Endothelial cell of umbilical vein (primary cell): Measurements from ENCODE around the gene MOCOS. TPM values are rescaled to one million over a fixed set of nuclear protein-coding genes. Genes with fewer than 3 reads are reported as not detected.

ENCODE experiments used
- BruUV-seq: library from RNA; stranded (reverse); fragments of 400-500 nt; replicated peaks from 2 replicates; lab custom pipeline; 2021; lab: Mats Ljungman, UMichigan
- CTCF ChIA-PET: fragments of 300-600, 350-600 bp; sonication (Branson Sonifier 250); formaldehyde crosslinking; loops from one replicate; lab custom pipeline; 2021; ENCODE audit warnings: antibody characterized with exemption, inconsistent platforms; lab: Charles Lee
- POLR2A ChIA-PET: fragments of 300-600, 350-600 bp; sonication (Branson Sonifier 250); formaldehyde crosslinking; loops from one replicate; lab custom pipeline; 2021; ENCODE audit warnings: antibody characterized with exemption, inconsistent platforms; lab: Charles Lee
- DNase-seq: peaks from one replicate; pipeline ENCODE4 v3.0.0-alpha.2; 2011; ENCODE audit warnings: low read depth, low spot score
- FAIRE-seq: peaks from 2 replicates; lab custom pipeline; 2011; peaks lifted over from hg19 to GRCh38; lab: Jason Lieb, UNC
- H2AFZ ChIP-seq: 2 replicates; pipeline ENCODE4 v1.6.0; 2012; ENCODE audit warnings: low read depth, low read length, control low read depth, inconsistent platforms
- H3K27ac ChIP-seq: 2 replicates; pipeline ENCODE4 v1.5.1; 2011; ENCODE audit warnings: low read depth, mild to moderate bottlenecking, control low read depth, low read length, moderate library complexity; ENCODE audit not compliant: insufficient read depth
- H3K27me3 ChIP-seq, 2 experiments: 2 replicates each; pipeline versions ENCODE4 v1.6.0 to v1.6.1; 2011; ENCODE audit warnings: low read length in 2 of 2, mixed read lengths in 1 of 2; ENCODE audit not compliant: control insufficient read depth in 2 of 2, insufficient read depth in 2 of 2
- H3K36me3 ChIP-seq, 2 experiments: 2 replicates in 1 of 2; 3 replicates in 1 of 2; pipeline ENCODE4 v1.5.1; 2011; ENCODE audit warnings: low read length in 2 of 2, mild to moderate bottlenecking in 1 of 2, moderate library complexity in 1 of 2; ENCODE audit not compliant: control insufficient read depth in 2 of 2, insufficient read depth in 2 of 2; ENCODE audit errors: extremely low read depth in 1 of 2
- H3K4me1 ChIP-seq: 3 replicates; pipeline ENCODE4 v1.5.1; 2011; ENCODE audit warnings: mild to moderate bottlenecking, low read length; ENCODE audit not compliant: control insufficient read depth, insufficient read depth; ENCODE audit errors: extremely low read depth
- H3K4me2 ChIP-seq: 2 replicates; pipeline ENCODE4 v1.6.1; 2011; ENCODE audit warnings: low read length, control low read depth, mixed read lengths; ENCODE audit not compliant: insufficient read depth
- H3K4me3 ChIP-seq, 3 experiments: fragments of 200-600 bp in 1 of 3; sonication (generic), shearing (Covaris generic) in 1 of 3; replicated peaks in 1 of 3; 2 replicates each; pipeline ENCODE4 v1.5.1; 2011 to 2016; ENCODE audit warnings: control low read depth in 3 of 3, low read length in 3 of 3, mild to moderate bottlenecking in 2 of 3, inconsistent platforms in 1 of 3, low read depth in 1 of 3, moderate library complexity in 1 of 3; ENCODE audit not compliant: insufficient read depth in 1 of 3
- H3K79me2 ChIP-seq: 2 replicates; pipeline ENCODE4 v1.6.0; 2012; ENCODE audit warnings: low read length, inconsistent platforms; ENCODE audit not compliant: control insufficient read depth, insufficient read depth
- H3K9ac ChIP-seq: replicated peaks from 2 replicates; pipeline ENCODE3; 2011; ENCODE audit warnings: low read length, control low read depth; ENCODE audit not compliant: insufficient read depth; ENCODE audit errors: extremely low read depth
- H3K9me1 ChIP-seq: replicated peaks from 3 replicates; pipeline ENCODE4 v1.6.0; 2011; ENCODE audit warnings: mild to moderate bottlenecking, low read length; ENCODE audit not compliant: control insufficient read depth, insufficient read depth; ENCODE audit errors: extremely low read depth
- H3K9me3 ChIP-seq: replicated peaks from 2 replicates; pipeline ENCODE4 v1.5.1; 2012; ENCODE audit warnings: low read length, inconsistent platforms; ENCODE audit not compliant: control insufficient read depth, insufficient read depth
- H4K20me1 ChIP-seq: replicated peaks from 2 replicates; pipeline ENCODE3; 2011; ENCODE audit warnings: mild to moderate bottlenecking, low read length; ENCODE audit not compliant: control insufficient read depth, insufficient read depth; ENCODE audit errors: extremely low read depth
- CTCF ChIP-seq, 2 donors: IDR thresholded peaks; 1 replicate in 1 of 2; 2 replicates in 1 of 2; pipeline ENCODE4 v1.5.1; 2011; ENCODE audit warnings: low read length in 2 of 2, mild to moderate bottlenecking in 2 of 2, moderate library complexity in 2 of 2, control low read depth in 1 of 2, inconsistent platforms in 1 of 2, low read depth in 1 of 2; ENCODE audit not compliant: insufficient read depth in 1 of 2; ENCODE audit errors: extremely low read depth in 1 of 2
- EZH2 ChIP-seq: IDR thresholded peaks from 2 replicates; pipeline ENCODE4 v1.6.1; 2012; ENCODE audit warnings: borderline replicate concordance, low read depth, mild to moderate bottlenecking, moderate library complexity, low read length, inconsistent platforms; ENCODE audit not compliant: severe bottlenecking
- FOS ChIP-seq: IDR thresholded peaks from 2 replicates; pipeline ENCODE4 v1.6.1; 2011; ENCODE audit warnings: mild to moderate bottlenecking, low read length, moderate library complexity, borderline replicate concordance; ENCODE audit not compliant: insufficient read depth
- GATA2 ChIP-seq: IDR thresholded peaks from 2 replicates; pipeline ENCODE4 v1.7.0; 2011; ENCODE audit warnings: low read depth, mild to moderate bottlenecking, moderate library complexity, mixed read lengths, low read length; ENCODE audit not compliant: insufficient read length, insufficient read depth
- JUN ChIP-seq: IDR thresholded peaks from 2 replicates; pipeline ENCODE4 v1.6.1; 2011; ENCODE audit warnings: borderline replicate concordance, low read depth; ENCODE audit not compliant: insufficient read length, insufficient read depth
- MAX ChIP-seq: IDR thresholded peaks from 2 replicates; pipeline ENCODE4 v1.6.1; 2011; ENCODE audit not compliant: insufficient read depth, insufficient read length
- MYC ChIP-seq: IDR thresholded peaks from one replicate; pipeline ENCODE4 v1.6.1; 2011; ENCODE audit warnings: mild to moderate bottlenecking, low read depth, low read length
- POLR2A ChIP-seq: IDR thresholded peaks from 2 replicates; pipeline ENCODE4 v1.6.1; 2012; ENCODE audit warnings: low read depth, mild to moderate bottlenecking, control low read depth, low read length
- POLR2AphosphoS5 ChIP-seq: IDR thresholded peaks from 2 replicates; pipeline ENCODE4 v1.6.1; 2012; ENCODE audit warnings: low read depth, mild to moderate bottlenecking, control low read depth, low read length, moderate library complexity; ENCODE audit not compliant: insufficient read depth
- dilution Hi-C: fragments of 300-500 bp; cut with MboI; formaldehyde crosslinking; loops from one replicate; pipeline ENCODE4 v1.15.0; 2019; ENCODE audit warnings: low sequenced_read_pairs; ENCODE audit not compliant: extremely low pct_ligation_motif_present
- intact Hi-C: fragments of 100-400 bp; cut with micrococcal nuclease; formaldehyde crosslinking; loops from one replicate; pipeline ENCODE4 v1.10.0; 2022
- polyA plus RNA-seq, 4 experiments: library from polyadenylated mRNA; depleted of rRNA in 3 of 4; stranded (reverse) in 3 of 4; unstranded in 1 of 4; fragments of >200 nt; gene quantifications; 2 replicates each; pipeline versions ENCODE4 v1.2.1 to v1.2.3, GENCODE V29; 2011 to 2012; ENCODE audit warnings: missing spikeins in 1 of 4
- total RNA-seq: library from RNA; stranded (reverse); gene quantifications from 2 replicates; pipeline ENCODE4 v1.2.3, GENCODE V29; 2021

MOCOS gene
- total and polyA plus RNA-seq, 2 donors (not counting 3 experiments of a cell fraction or from before 2014, with no cell fraction given), result 0.18 to 0.88 TPM

GRCh38 chr18:36143391-36143790 is 43.9 kb upstream of the MOCOS start:
- Histone ChIP-seq H3K9ac (no peak overlapping the region), H3K4me1 (no peaks in the 10 kb centered on the region), H4K20me1 (no peaks in the 10 kb centered on the region), H3K9me3 (no peaks in the 10 kb centered on the region), H2AFZ (no peak overlapping the region), H3K4me3 (no peak overlapping the region), H3K9me1 (no peaks in the 10 kb centered on the region), H3K4me2 (no peak overlapping the region), H3K79me2 (no peaks in the 10 kb centered on the region), H3K36me3 (peaks cover 9 to 22% of the 10 kb centered on the region in 2 experiments), H3K27me3 (no peaks in the 10 kb centered on the region), H3K27ac (no peak overlapping the region)
- BruUV-seq, result no TSS peak
- POLR2A ChIA-PET, result no interaction called here
- FAIRE-seq (no peak), DNase-seq (no peak)
- CTCF ChIA-PET, result interaction anchor here (0.7 to 0.9 kb wide), 2 partner anchors 33 to 141 kb away, joined by 3 read pairs; no protein-coding TSS in a partner anchor
- intact Hi-C loops (no loop called here), dilution Hi-C loops (no loop called here)
- TF ChIP-seq POLR2A, result no peak
- TF ChIP-seq FOS, result no peak
- no peak for TF ChIP-seq POLR2AphosphoS5
- no peak for TF ChIP-seq JUN
- no peak for TF ChIP-seq CTCF (IDR thresholded peaks at IDR 0.05; ENCODE audit: extremely low read depth in 1 of 2, insufficient read depth in 1 of 2, low read depth in 1 of 2, low read length in 2 of 2)
- TF ChIP-seq EZH2, result no peak
- TF ChIP-seq MYC, result no peak
- no peak for TF ChIP-seq GATA2
- TF ChIP-seq MAX, result no peak
